Prostate gland (tissue), 2 donors: ENCODE data around the gene THSD7A. TPM values are rescaled to one million over a fixed set of nuclear protein-coding genes. Genes with fewer than 3 reads are reported as not detected.

ENCODE experiments used
- DNase-seq: peaks from one replicate; pipeline ENCODE4 v3.0.0-alpha.2; 2019; ENCODE audit warnings: low spot score
- H3K27ac ChIP-seq, 2 donors: fragments of 200-600 bp; sonication (generic); 2 replicates each; pipeline ENCODE4 v1.5.1; 2017 to 2019
- H3K27me3 ChIP-seq: fragments of 200-600 bp; sonication (generic); replicated peaks from 2 replicates; pipeline ENCODE4 v1.5.1; 2019; ENCODE audit not compliant: insufficient read depth
- H3K36me3 ChIP-seq, 2 donors: fragments of 200-600 bp; sonication (generic); 1 replicate in 1 of 2; 2 replicates in 1 of 2; pipeline versions ENCODE4 v1.5.1 to v1.8.1; 2017 to 2019
- H3K4me1 ChIP-seq: fragments of 200-600 bp; sonication (generic); replicated peaks from 2 replicates; pipeline ENCODE4 v1.5.1; 2019
- H3K4me3 ChIP-seq, 2 donors: fragments of 200-600 bp; sonication (generic); 2 replicates each; pipeline ENCODE4 v1.5.1; 2017 to 2019
- H3K9me3 ChIP-seq: fragments of 200-600 bp; sonication (generic); 2 replicates; pipeline ENCODE4 v1.5.1; 2017
- CTCF ChIP-seq, 4 experiments: fragments of 200-600 bp in 2 of 4; fragments of 450-650 bp in 2 of 4; sonication (generic) in 2 of 4; IDR thresholded peaks; 1 replicate in 3 of 4; 2 replicates in 1 of 4; pipeline ENCODE4 v1.5.1; 2016 to 2019; ENCODE audit warnings: antibody characterized with exemption in 4 of 4, mild to moderate bottlenecking in 2 of 4, moderate library complexity in 2 of 4
- POLR2A ChIP-seq: fragments of 450-650 bp; IDR thresholded peaks from one replicate; pipeline ENCODE4 v1.6.1; 2016; ENCODE audit warnings: antibody characterized with exemption, mild to moderate bottlenecking
- POLR2AphosphoS5 ChIP-seq: sonication (generic); formaldehyde crosslinking; IDR thresholded peaks from one replicate; pipeline ENCODE4 v1.6.1; 2017; ENCODE audit warnings: antibody characterized with exemption
- WGBS: methylation state at CpG from one replicate; pipeline ENCODE4 v1.1.5; 2018; 5-methylcytosine and 5-hydroxymethylcytosine counted together
- intact Hi-C: fragments of 100-400 bp; cut with DNase I; formaldehyde crosslinking; loops from one replicate; pipeline ENCODE4 v1.14.2; 2022
- total RNA-seq, 2 donors: library from RNA; depleted of rRNA; stranded (reverse); fragments of >200 nt; gene quantifications; one replicate each; pipeline ENCODE4 v1.1.0, GENCODE V29; 2016

The THSD7A gene
- total RNA-seq, 2 donors from 2014 or later: 3.1 to 9.9 TPM

- no peaks in the 10 kb centered on the region for H3K27me3 ChIP-seq
- WGBS: 69% methylated on average over 6 of the region's 6 CpGs
- no peak for TF ChIP-seq CTCF (IDR thresholded peaks at IDR 0.05)
- no peak for TF ChIP-seq POLR2A
- no peak for TF ChIP-seq POLR2AphosphoS5
- no peak overlapping the region for H3K4me3 ChIP-seq
- DNase-seq: no peak
- intact Hi-C loops: no loop called here
- no peak overlapping the region for H3K27ac ChIP-seq
- H3K9me3 ChIP-seq: no peaks in the 10 kb centered on the region
- no peaks in the 10 kb centered on the region for H3K36me3 ChIP-seq
- no peaks in the 10 kb centered on the region for H3K4me1 ChIP-seq
Measured at GRCh38 chr7:11701829-11702560, 130.0 kb downstream of the THSD7A start.

- Histone ChIP-seq H3K27me3 (no peaks in the 10 kb centered on the region), H3K36me3 (no peaks in the 10 kb centered on the region), H3K27ac (no peak overlapping the region), H3K4me3 (no peak overlapping the region), H3K9me3 (no peaks in the 10 kb centered on the region), H3K4me1 (no peaks in the 10 kb centered on the region)
- DNase-seq: no peak
- WGBS: 92% methylated on average over 5 of the region's 5 CpGs
- TF ChIP-seq CTCF (IDR thresholded peaks at IDR 0.05) (no peak), POLR2AphosphoS5 (no peak), POLR2A (no peak)
- intact Hi-C loops: no loop called here
Measured at GRCh38 chr7:11699666-11700065, 132.3 kb downstream of the THSD7A start.

GRCh38 chr7:11698384-11698871 lies 133.6 kb downstream of the THSD7A start:
- H3K4me3 ChIP-seq: no peak overlapping the region
- H3K27ac ChIP-seq: no peak overlapping the region
- no peaks in the 10 kb centered on the region for H3K4me1 ChIP-seq
- intact Hi-C loops: no loop called here
- DNase-seq: no peak
- H3K27me3 ChIP-seq: no peaks in the 10 kb centered on the region
- no peaks in the 10 kb centered on the region for H3K9me3 ChIP-seq
- TF ChIP-seq CTCF (IDR thresholded peaks at IDR 0.05) (no peak), POLR2A (no peak), POLR2AphosphoS5 (no peak)
- no peaks in the 10 kb centered on the region for H3K36me3 ChIP-seq
- 84% methylated on average over 2 of the region's 2 CpGs for WGBS

GRCh38 chr7:11690395-11690794 lies 141.6 kb downstream of the THSD7A start:
- no peaks in the 10 kb centered on the region for H3K9me3 ChIP-seq
- no peak overlapping the region for H3K27ac ChIP-seq
- H3K4me1 ChIP-seq: no peaks in the 10 kb centered on the region
- WGBS: 84% methylated on average over 3 of the region's 3 CpGs
- H3K4me3 ChIP-seq: no peak overlapping the region
- no peaks in the 10 kb centered on the region for H3K36me3 ChIP-seq
- no peaks in the 10 kb centered on the region for H3K27me3 ChIP-seq
- intact Hi-C loops: no loop called here
- no peak for TF ChIP-seq POLR2AphosphoS5
- no peak for TF ChIP-seq POLR2A
- TF ChIP-seq CTCF (IDR thresholded peaks at IDR 0.05): no peak
- DNase-seq: no peak

GRCh38 chr7:11689096-11689495 lies 142.9 kb downstream of the THSD7A start:
- TF ChIP-seq CTCF (IDR thresholded peaks at IDR 0.05): no peak
- no peak for TF ChIP-seq POLR2AphosphoS5
- no peak overlapping the region for H3K27ac ChIP-seq
- intact Hi-C loops: no loop called here
- H3K9me3 ChIP-seq: no peaks in the 10 kb centered on the region
- no peak overlapping the region for H3K4me3 ChIP-seq
- H3K4me1 ChIP-seq: no peaks in the 10 kb centered on the region
- H3K36me3 ChIP-seq: no peaks in the 10 kb centered on the region
- DNase-seq: no peak
- no peaks in the 10 kb centered on the region for H3K27me3 ChIP-seq
- 56% methylated on average over 2 of the region's 2 CpGs for WGBS
